Memory B cell (primary cell): ENCODE results near the gene PTPRC.
"Not testable (repeated sequence)": the region's sequence is repeated elsewhere in the genome, so short reads cannot be mapped to it uniquely, and the experiment has no call there.

Experiments
- ATAC-seq: fragments of 150-1000 bp; cut with Tn5 transposase; 2 replicates; pipeline ENCODE4 v1.10.0; 2021; ENCODE audit warnings: low read depth, mild to moderate bottlenecking, moderate library complexity
- DNase-seq, 2 donors: peaks; one replicate each; pipeline ENCODE4 v3.0.0; 2022; ENCODE audit warnings: low spot score in 2 of 2
- H3K27ac Mint-ChIP-seq: one replicate; pipeline ENCODE4 v1.8.0; 2022; ENCODE audit warnings: mild to moderate bottlenecking, moderate library complexity, mixed read lengths
- H3K27me3 Mint-ChIP-seq: one replicate; pipeline ENCODE4 v1.8.0; 2022; ENCODE audit warnings: mixed read lengths
- H3K36me3 Mint-ChIP-seq: one replicate; pipeline ENCODE4 v1.8.0; 2022; ENCODE audit warnings: mild to moderate bottlenecking, mixed read lengths
- H3K4me1 Mint-ChIP-seq: one replicate; pipeline ENCODE4 v1.8.0; 2022; ENCODE audit warnings: mixed read lengths
- H3K4me3 Mint-ChIP-seq: one replicate; pipeline ENCODE4 v1.8.0; 2022; ENCODE audit warnings: mild to moderate bottlenecking, moderate library complexity, mixed read lengths
- H3K9me3 Mint-ChIP-seq: one replicate; pipeline ENCODE4 v1.8.0; 2022; ENCODE audit warnings: mixed read lengths

The PTPRC gene, protein sequence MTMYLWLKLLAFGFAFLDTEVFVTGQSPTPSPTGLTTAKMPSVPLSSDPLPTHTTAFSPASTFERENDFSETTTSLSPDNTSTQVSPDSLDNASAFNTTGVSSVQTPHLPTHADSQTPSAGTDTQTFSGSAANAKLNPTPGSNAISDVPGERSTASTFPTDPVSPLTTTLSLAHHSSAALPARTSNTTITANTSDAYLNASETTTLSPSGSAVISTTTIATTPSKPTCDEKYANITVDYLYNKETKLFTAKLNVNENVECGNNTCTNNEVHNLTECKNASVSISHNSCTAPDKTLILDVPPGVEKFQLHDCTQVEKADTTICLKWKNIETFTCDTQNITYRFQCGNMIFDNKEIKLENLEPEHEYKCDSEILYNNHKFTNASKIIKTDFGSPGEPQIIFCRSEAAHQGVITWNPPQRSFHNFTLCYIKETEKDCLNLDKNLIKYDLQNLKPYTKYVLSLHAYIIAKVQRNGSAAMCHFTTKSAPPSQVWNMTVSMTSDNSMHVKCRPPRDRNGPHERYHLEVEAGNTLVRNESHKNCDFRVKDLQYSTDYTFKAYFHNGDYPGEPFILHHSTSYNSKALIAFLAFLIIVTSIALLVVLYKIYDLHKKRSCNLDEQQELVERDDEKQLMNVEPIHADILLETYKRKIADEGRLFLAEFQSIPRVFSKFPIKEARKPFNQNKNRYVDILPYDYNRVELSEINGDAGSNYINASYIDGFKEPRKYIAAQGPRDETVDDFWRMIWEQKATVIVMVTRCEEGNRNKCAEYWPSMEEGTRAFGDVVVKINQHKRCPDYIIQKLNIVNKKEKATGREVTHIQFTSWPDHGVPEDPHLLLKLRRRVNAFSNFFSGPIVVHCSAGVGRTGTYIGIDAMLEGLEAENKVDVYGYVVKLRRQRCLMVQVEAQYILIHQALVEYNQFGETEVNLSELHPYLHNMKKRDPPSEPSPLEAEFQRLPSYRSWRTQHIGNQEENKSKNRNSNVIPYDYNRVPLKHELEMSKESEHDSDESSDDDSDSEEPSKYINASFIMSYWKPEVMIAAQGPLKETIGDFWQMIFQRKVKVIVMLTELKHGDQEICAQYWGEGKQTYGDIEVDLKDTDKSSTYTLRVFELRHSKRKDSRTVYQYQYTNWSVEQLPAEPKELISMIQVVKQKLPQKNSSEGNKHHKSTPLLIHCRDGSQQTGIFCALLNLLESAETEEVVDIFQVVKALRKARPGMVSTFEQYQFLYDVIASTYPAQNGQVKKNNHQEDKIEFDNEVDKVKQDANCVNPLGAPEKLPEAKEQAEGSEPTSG (N-terminal part only)

DNA sequence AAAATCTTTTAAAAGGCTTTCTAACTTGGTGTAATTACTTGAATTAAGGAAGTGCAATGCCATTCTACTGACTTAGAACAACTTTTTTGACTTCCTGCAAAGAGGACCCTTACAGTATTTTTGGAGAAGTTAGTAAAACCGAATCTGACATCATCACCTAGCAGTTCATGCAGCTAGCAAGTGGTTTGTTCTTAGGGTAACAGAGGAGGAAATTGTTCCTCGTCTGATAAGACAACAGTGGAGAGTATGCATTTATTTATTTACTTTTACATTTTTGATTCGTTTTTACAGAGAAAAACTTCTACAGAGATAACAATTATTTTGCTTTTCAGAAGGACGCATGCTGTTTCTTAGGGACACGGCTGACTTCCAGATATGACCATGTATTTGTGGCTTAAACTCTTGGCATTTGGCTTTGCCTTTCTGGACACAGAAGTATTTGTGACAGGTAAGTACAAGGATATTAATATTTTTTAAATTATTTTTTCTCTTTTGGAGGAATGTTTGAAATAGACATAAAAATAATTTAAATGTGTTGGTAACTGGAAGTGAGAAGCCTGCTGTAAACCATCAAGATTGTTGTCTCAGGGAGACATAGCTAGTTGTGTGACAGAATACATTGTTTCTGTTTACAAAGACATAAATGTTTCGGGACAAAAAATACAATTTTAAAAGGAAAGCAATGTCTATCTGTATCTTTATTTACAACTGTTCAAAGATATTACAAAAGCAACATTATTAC is at the start of gene PTPRC:
Gene PTPRC, plus strand, starts transcription at position 147 of the 742 bp plus-strand sequence. Its CDS starts 229 bp downstream, at position 376.
- Mint-ChIP-seq H3K4me3 (peak within 1 kb of the TSS; percentile 93), H3K27me3 (no peaks in the 10 kb centered on the region), H3K9me3 (no peaks in the 10 kb centered on the region), H3K4me1 (peaks cover 48% of the 10 kb centered on the region), H3K27ac (peak within 1 kb of the TSS; percentile 96), H3K36me3 (peaks cover 20% of the 10 kb centered on the region)
- DNase-seq (peak in 1 of 2 donors; percentile 67), ATAC-seq (peak; percentile 88)

DNA sequence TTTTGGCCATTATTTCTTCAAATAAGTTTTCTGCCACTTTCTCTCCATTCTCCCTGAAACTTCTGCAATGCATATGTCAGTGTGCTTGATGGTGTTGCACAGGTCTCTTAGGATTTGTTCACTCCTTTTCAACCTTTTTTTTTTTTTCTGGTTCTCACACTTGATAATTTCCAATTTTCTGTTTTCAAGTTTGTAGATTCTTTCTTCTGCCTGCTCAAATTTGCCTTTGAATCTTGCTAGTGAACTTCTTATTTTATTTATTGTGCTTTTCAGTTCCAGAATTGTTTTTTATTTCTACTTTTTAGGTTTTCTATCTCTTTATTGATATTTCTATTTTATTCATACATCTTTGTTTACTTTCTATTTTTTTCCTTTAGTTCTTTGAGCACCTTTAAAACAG is 48.4 kb upstream of the PTPRC start:
- no peak for DNase-seq
- H3K27me3 Mint-ChIP-seq, result no peaks in the 10 kb centered on the region
- peaks cover 26% of the 10 kb centered on the region for H3K36me3 Mint-ChIP-seq
- peaks cover 16% of the 10 kb centered on the region for H3K9me3 Mint-ChIP-seq
- ATAC-seq, result no peak
- peaks cover 3% of the 10 kb centered on the region for H3K4me1 Mint-ChIP-seq
- H3K27ac Mint-ChIP-seq, result no peak overlapping the region
- no peak overlapping the region for H3K4me3 Mint-ChIP-seq

DNA sequence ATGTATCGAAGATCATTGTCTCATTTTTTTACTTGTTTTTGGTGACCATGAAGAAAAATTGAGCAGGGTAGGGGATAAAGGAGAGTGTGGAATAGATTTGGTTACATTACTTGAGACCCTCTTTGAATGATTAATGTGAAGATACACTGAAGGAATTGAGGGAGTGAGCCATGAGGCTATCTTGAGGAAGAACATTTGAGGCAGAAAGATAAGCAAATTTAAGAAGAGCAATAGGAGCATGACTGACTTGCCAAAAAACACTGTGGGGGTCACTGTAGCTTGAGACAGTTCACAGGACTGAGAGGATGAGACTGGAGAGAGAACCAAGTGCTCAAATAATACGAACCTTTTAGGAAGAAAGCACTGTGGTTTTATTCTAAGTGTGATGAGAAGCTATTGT is 43.1 kb upstream of the PTPRC start:
- H3K36me3 Mint-ChIP-seq, result peaks cover 14% of the 10 kb centered on the region
- DNase-seq (no peak), ATAC-seq (no peak)
- H3K4me3 Mint-ChIP-seq, result peak overlapping the region; percentile 10
- peaks cover 6% of the 10 kb centered on the region for H3K9me3 Mint-ChIP-seq
- H3K27me3 Mint-ChIP-seq, result no peaks in the 10 kb centered on the region
- no peak overlapping the region for H3K27ac Mint-ChIP-seq
- peaks cover 39% of the 10 kb centered on the region for H3K4me1 Mint-ChIP-seq

DNA sequence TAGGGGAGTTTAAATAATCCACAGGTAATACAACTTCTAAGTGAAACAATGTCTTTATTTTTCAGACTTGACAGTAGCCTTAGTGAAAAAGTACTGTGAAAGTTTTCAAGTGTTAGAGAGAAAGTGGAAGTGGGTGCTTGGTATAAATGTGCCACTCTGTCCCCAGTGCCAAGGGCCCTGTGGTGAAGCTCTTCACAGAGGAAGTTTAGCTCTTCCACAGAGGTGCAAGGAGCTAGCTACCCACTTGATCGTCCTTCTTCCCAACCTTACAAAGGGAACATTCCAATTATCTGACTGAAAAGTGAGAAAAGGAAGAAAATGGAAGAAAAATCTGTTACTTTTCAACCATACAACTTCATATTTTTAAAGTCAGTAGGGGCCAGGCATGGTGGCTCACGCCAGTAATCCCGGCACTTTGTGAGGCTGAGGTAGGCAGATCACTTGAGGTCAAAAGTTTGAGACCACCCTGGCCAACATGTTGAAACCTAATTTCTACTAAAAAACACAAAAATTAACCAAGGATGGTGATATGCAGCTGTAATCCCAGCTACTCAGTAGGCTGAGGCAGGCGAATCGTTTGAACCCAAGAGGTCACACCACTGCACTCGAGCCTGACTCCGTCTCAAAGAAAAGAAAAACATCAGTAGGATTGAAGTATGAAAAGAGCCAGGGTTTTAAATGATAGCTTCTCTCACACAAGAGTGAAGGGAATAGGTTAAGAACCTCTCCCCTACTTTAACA is 41.0 kb upstream of the PTPRC start:
- no peak for DNase-seq

DNA sequence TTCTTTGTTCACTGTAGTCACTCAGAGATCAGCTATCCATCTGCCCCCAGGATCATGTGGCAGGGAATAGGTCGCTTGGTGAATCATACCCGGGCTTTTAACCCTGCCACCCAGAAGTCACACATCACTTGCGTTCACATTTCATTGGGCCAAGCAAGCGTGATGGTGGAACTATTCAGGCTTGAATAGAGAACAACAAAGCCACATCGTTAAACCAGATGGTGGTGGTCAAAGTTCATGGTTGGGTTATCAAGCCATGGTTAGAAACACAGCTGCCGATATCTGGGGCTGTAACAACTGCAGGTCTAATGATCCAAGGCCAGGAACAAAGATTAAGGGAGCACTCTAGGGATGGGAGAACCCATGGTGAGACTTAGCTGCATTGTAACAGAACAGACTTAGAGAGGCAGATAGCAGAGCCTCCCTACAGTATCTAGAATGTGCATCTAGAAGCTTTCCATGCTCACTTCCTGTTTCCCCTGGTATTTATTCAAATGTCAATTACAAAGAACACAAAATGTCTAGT is 40.0 kb upstream of the PTPRC start:
- ATAC-seq, result peak; percentile 83
- Mint-ChIP-seq H3K4me1 (peaks cover 56% of the 10 kb centered on the region), H3K36me3 (peaks cover 17% of the 10 kb centered on the region), H3K27me3 (no peaks in the 10 kb centered on the region), H3K4me3 (peak overlapping the region; percentile 89), H3K9me3 (peaks cover 9% of the 10 kb centered on the region), H3K27ac (peak overlapping the region; percentile 98)
- peak; percentile 59 to 66 for DNase-seq

More for the DNA sequence above, 41.0 kb upstream of the PTPRC start:
- peak overlapping the region; percentile 98 for H3K27ac Mint-ChIP-seq
- peaks cover 10% of the 10 kb centered on the region for H3K9me3 Mint-ChIP-seq
- peaks cover 15% of the 10 kb centered on the region for H3K36me3 Mint-ChIP-seq
- peaks cover 54% of the 10 kb centered on the region for H3K4me1 Mint-ChIP-seq
- peak; percentile 36 for ATAC-seq
- H3K27me3 Mint-ChIP-seq, result no peaks in the 10 kb centered on the region
- H3K4me3 Mint-ChIP-seq, result peak overlapping the region; percentile 89

DNA sequence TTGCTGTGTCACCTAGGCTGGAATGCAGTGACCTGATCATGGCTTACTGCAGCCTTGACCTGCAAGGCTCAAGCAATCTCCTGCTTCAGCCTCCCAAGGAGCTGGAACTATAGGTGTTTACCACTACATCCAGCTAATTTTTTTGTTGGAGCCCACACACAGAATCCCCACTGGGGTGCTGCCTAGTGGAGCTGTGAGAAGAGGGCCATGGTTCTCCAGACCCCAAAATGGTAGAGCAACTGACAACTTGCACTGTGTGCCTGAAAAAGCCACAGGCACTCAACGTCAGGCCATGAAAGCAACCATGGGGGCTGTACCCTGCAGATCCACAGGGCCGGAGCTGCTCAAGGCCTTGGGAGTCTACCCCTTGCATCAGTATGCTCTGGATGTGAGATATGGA is 39.1 kb upstream of the PTPRC start:
- H3K36me3 Mint-ChIP-seq, result peaks cover 16% of the 10 kb centered on the region
- peaks cover 59% of the 10 kb centered on the region for H3K4me1 Mint-ChIP-seq

DNA sequence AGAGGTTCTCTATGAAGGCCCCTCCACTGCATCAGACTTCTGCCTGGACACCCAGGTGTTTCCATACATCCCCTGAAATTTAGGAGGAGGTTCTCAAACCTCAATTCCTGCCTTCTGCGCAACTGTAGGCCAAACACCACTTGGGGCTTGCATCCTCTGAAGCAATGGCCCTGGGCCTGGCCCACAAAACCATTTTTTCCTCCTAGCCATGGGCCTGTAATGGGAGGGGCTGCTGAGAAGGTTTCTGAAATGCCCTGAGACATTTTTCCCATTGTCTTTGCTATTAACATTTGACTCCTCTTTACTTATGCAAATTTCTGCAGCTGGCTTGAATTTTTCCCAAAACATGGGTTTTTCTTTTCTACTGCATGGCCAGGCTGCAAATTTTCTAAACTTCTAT is 37.9 kb upstream of the PTPRC start:
- Mint-ChIP-seq H3K4me1 (peaks cover 52% of the 10 kb centered on the region), H3K9me3 (peaks cover 9% of the 10 kb centered on the region), H3K27ac (peak overlapping the region; percentile 98), H3K4me3 (no peak overlapping the region), H3K27me3 (no peaks in the 10 kb centered on the region), H3K36me3 (peaks cover 12% of the 10 kb centered on the region)
- DNase-seq, result no peak
- ATAC-seq, result no peak

More for the DNA sequence above, 39.1 kb upstream of the PTPRC start:
- DNase-seq, result no peak
- H3K9me3 Mint-ChIP-seq, result peaks cover 9% of the 10 kb centered on the region
- no peak overlapping the region for H3K4me3 Mint-ChIP-seq
- no peaks in the 10 kb centered on the region for H3K27me3 Mint-ChIP-seq
- H3K27ac Mint-ChIP-seq, result peak overlapping the region; percentile 98
- ATAC-seq, result no peak

DNA sequence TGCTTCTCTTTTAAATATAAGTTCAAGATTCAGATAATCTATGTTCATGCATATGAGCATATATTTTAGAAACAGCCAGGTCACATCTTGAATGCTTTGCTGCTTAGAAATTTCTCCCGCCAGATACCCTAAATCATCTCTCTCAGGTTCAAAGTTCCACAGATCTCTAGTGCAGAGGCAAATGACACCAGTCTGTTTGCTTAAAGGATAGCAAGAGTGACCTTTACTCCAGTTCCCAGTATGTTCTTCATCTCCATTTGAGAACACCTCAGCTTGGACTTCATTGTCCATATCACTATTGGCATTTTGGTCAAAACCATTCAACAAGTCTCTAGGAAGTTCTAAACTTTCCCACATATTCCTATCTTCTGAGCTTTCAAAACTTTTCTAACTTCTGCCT is 37.5 kb upstream of the PTPRC start:
- H3K36me3 Mint-ChIP-seq, H3K27me3 Mint-ChIP-seq, DNase-seq, H3K9me3 Mint-ChIP-seq, ATAC-seq: not testable (repeated sequence)
- Mint-ChIP-seq H3K4me3 (peak overlapping the region; percentile 35), H3K4me1 (peaks cover 50% of the 10 kb centered on the region), H3K27ac (peak overlapping the region; percentile 98)

DNA sequence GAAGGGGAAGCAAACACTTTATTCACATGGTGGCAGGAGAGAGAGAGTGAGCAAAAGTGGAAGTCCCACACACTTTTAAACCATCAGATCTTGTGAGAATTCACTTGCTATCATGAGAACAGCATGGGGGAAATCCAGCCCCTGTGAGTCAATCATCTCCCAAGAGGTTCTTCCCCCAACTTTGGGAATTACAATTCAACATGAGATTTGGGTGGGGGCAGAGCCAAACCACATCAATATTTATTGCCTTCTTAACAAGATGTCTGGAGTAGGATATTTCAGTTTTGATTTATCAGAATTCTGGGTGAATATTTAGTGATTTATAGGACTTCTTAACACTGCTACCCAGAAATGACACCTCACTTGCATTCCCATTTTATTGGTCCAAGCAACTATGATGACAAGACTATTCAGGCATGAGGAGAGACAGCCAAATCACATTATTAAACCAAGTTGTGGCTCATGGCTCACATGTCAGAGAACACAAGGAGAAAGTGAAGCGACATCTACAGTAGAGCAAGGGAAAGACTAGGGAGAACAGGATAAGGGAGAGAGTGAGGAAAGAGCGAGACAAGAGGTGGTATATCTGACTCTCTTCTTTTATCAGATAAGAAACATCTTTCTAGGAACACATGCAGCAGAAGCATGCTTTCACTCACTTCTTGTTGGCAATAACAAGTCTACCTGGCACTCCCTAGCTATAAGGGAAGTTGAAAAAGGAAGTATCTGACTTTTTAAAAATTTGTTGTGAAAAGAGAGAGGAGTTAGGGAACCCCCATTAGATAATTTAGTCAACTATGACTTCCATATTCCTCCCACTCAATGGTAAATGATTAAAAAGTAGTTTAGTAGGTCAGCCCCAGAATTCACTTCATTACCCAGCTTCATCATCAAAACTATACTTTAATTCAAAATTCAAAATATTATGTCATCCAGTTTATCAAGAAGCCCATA is 36.6 kb upstream of the PTPRC start:
- Mint-ChIP-seq H3K27me3 (no peaks in the 10 kb centered on the region), H3K27ac (peak overlapping the region; percentile 98), H3K36me3 (peaks cover 6% of the 10 kb centered on the region), H3K4me1 (peaks cover 44% of the 10 kb centered on the region), H3K4me3 (peak overlapping the region; percentile 53), H3K9me3 (peaks cover 8% of the 10 kb centered on the region)
- DNase-seq (peak in 1 of 2 donors; percentile 36), ATAC-seq (peak; percentile 53)

DNA sequence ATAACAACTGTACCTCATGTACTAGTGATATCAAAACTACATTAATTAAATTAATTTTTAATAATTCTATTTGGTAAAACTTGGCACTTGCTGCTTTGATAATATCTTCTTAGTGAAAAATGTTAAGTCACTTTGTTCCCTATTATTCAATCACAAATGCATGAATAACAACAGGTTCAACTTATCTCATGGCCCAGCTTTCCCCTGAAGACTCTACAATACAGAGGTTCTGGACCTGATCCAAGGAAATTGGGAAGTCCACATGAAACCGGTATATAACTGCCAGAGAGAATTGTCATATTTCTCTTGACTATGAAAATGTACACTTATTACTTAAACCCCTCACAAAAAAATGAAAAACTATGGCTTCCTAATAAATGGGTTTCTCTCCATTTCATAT is 33.9 kb upstream of the PTPRC start:
- peaks cover 8% of the 10 kb centered on the region for H3K9me3 Mint-ChIP-seq
- peaks cover 6% of the 10 kb centered on the region for H3K36me3 Mint-ChIP-seq
- no peak overlapping the region for H3K4me3 Mint-ChIP-seq
- ATAC-seq (no peak), DNase-seq (no peak)
- no peak overlapping the region for H3K27ac Mint-ChIP-seq
- peaks cover 30% of the 10 kb centered on the region for H3K4me1 Mint-ChIP-seq
- H3K27me3 Mint-ChIP-seq, result no peaks in the 10 kb centered on the region

DNA sequence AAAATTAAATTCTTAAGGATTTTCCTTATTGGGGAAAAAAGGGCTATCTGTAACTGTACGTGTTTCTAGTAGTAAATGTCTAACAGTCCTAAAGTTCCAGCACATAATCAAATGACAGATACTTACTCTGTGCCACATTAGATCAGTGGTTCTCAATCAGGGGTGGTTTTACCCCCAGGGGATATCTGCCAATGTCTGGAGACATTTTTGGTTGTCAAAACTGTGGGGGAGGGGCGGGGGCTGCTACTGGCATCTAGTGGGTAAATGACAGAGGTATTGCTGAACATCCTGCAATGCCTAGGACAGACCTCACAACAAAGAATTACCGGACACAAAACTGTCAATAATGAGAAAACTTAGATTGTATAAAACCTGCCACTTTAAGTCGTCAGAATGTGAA is 33.4 kb upstream of the PTPRC start:
- Mint-ChIP-seq H3K4me1 (peaks cover 26% of the 10 kb centered on the region), H3K4me3 (no peak overlapping the region), H3K27ac (no peak overlapping the region), H3K9me3 (peaks cover 8% of the 10 kb centered on the region), H3K27me3 (no peaks in the 10 kb centered on the region), H3K36me3 (peaks cover 6% of the 10 kb centered on the region)
- no peak for ATAC-seq
- no peak for DNase-seq
